Measurements from ENCODE around the gene NMT1. TPM values are rescaled to one million over a fixed set of nuclear protein-coding genes. Genes with fewer than 3 reads are reported as not detected.

The NMT1 gene
- total RNA-seq, 1 experiment from 2014 or later, result 132 TPM

- peaks cover 27% of the 10 kb centered on the region for H3F3A ChIP-seq (ENCODE audit: insufficient read depth, low read depth)
- H3K27me3 ChIP-seq (ENCODE audit: insufficient read depth, low read depth), result no peaks in the 10 kb centered on the region
- H2AFZ ChIP-seq, result no peak overlapping the region
- peaks cover 10% of the 10 kb centered on the region for H3K4me1 ChIP-seq (replicated peaks; ENCODE audit: insufficient read depth)
- BruUV-seq (replicated peaks), result no TSS peak
- ChIA-PET POLR2A (ENCODE audit: unreplicated experiment) (interaction anchor here (0.5 kb wide), 1 partner anchor 97 kb away, joined by 3 read pairs; no protein-coding TSS in a partner anchor), CTCF (no interaction called here)
- H3K9me3 ChIP-seq (ENCODE audit: insufficient read depth, low read depth), result no peaks in the 10 kb centered on the region
- TF ChIP-seq CTCF (conservative IDR thresholded peaks at IDR 0.05) (no peak), EZH2 (IDR thresholded peaks at IDR 0.05; ENCODE audit: low read depth) (no peak)
- peaks cover 20% of the 10 kb centered on the region for H3K36me3 ChIP-seq (ENCODE audit: low read depth)
- no peak for DNase-seq
- H3K9me2 ChIP-seq (ENCODE audit: insufficient read depth), result no peaks in the 10 kb centered on the region
- H4K20me1 ChIP-seq (ENCODE audit: insufficient read depth), result 0 out of 2 replicates have a peak, but pooled peaks cover 7% of the 10 kb centered on the region
- no peak overlapping the region for H3K27ac ChIP-seq
- no peaks in the 10 kb centered on the region for H3K79me2 ChIP-seq (ENCODE audit: low read depth)
- H3K4me3 ChIP-seq, result no peak overlapping the region
- no peak overlapping the region for H3K4me2 ChIP-seq
- intact Hi-C loops (cut with micrococcal nuclease; ENCODE audit: unreplicated experiment), result no loop called here
Observed at GRCh38 chr17:45087978-45088377, 26.9 kb downstream of the NMT1 start.

- Histone ChIP-seq H3K36me3 (ENCODE audit: low read depth) (peaks cover 19% of the 10 kb centered on the region), H3K27ac (no peak overlapping the region), H3K4me2 (no peak overlapping the region), H3K9me3 (ENCODE audit: insufficient read depth, low read depth) (no peaks in the 10 kb centered on the region), H2AFZ (no peak overlapping the region), H3K4me1 (replicated peaks; ENCODE audit: insufficient read depth) (peaks cover 18% of the 10 kb centered on the region), H3K79me2 (ENCODE audit: low read depth) (no peaks in the 10 kb centered on the region), H3F3A (ENCODE audit: insufficient read depth, low read depth) (peaks cover 31% of the 10 kb centered on the region), H3K4me3 (no peak overlapping the region), H3K9me2 (ENCODE audit: insufficient read depth) (no peaks in the 10 kb centered on the region), H4K20me1 (ENCODE audit: insufficient read depth) (0 out of 2 replicates have a peak, but pooled peaks cover 2% of the 10 kb centered on the region), H3K27me3 (ENCODE audit: insufficient read depth, low read depth) (no peaks in the 10 kb centered on the region)
- TF ChIP-seq CTCF (conservative IDR thresholded peaks at IDR 0.05) (no peak), EZH2 (IDR thresholded peaks at IDR 0.05; ENCODE audit: low read depth) (no peak)
- no peak for DNase-seq
- ChIA-PET POLR2A (ENCODE audit: unreplicated experiment) (no interaction called here), CTCF (no interaction called here)
- BruUV-seq (replicated peaks), result no TSS peak
- intact Hi-C loops (cut with micrococcal nuclease; ENCODE audit: unreplicated experiment), result no loop called here
Observed at GRCh38 chr17:45088741-45089140, 27.6 kb downstream of the NMT1 start.

- TF ChIP-seq CTCF (conservative IDR thresholded peaks at IDR 0.05) (no peak), EZH2 (IDR thresholded peaks at IDR 0.05; ENCODE audit: low read depth) (no peak)
- peaks cover 21% of the 10 kb centered on the region for H3K4me1 ChIP-seq (replicated peaks; ENCODE audit: insufficient read depth)
- intact Hi-C loops (cut with micrococcal nuclease; ENCODE audit: unreplicated experiment), result loop anchor here (5.0 to 10.0 kb wide), 2 partner anchors 38 to 66 kb away; partner anchors contain the start of gene DCAKD
- no peak overlapping the region for H2AFZ ChIP-seq
- H3K36me3 ChIP-seq (ENCODE audit: low read depth), result peaks cover 17% of the 10 kb centered on the region
- no peaks in the 10 kb centered on the region for H4K20me1 ChIP-seq (ENCODE audit: insufficient read depth)
- BruUV-seq (replicated peaks), result no TSS peak
- no peak overlapping the region for H3K27ac ChIP-seq
- H3K9me3 ChIP-seq (ENCODE audit: insufficient read depth, low read depth), result no peaks in the 10 kb centered on the region
- POLR2A ChIA-PET (ENCODE audit: unreplicated experiment), result no interaction called here
- H3K9me2 ChIP-seq (ENCODE audit: insufficient read depth), result no peaks in the 10 kb centered on the region
- peaks cover 48% of the 10 kb centered on the region for H3F3A ChIP-seq (ENCODE audit: insufficient read depth, low read depth)
- no peak overlapping the region for H3K4me3 ChIP-seq
- H3K79me2 ChIP-seq (ENCODE audit: low read depth), result no peaks in the 10 kb centered on the region; the same call in 1 of the 2 replicates
- H3K27me3 ChIP-seq (ENCODE audit: insufficient read depth, low read depth), result no peaks in the 10 kb centered on the region
- no peak for DNase-seq
- no peak overlapping the region for H3K4me2 ChIP-seq
- CTCF ChIA-PET, result no interaction called here
Observed at GRCh38 chr17:45090711-45091110, 29.6 kb downstream of the NMT1 start.
